ENCODE data around the gene PDCD7.
"Not testable (repeated sequence)": the region's sequence is repeated elsewhere in the genome, so short reads cannot be mapped to it uniquely, and the experiment has no call there.

PDCD7 gene

GRCh38 chr15:65105038-65105437 is 28.6 kb downstream of the PDCD7 start:
- no peak for DNase-seq (ENCODE audit: low spot score)
- in situ Hi-C loops (cut with MboI; ENCODE audit: low sequenced_read_pairs, unreplicated experiment) = no loop called here
- no peak for TF ChIP-seq CTCF (IDR thresholded peaks at IDR 0.05; ENCODE audit: borderline replicate concordance, control extremely low read depth, extremely low read depth, insufficient read depth, missing control alignments)

GRCh38 chr15:65102912-65103311 is 30.7 kb downstream of the PDCD7 start:
- TF ChIP-seq CTCF (IDR thresholded peaks at IDR 0.05; ENCODE audit: borderline replicate concordance, control extremely low read depth, extremely low read depth, insufficient read depth, missing control alignments) = no peak
- in situ Hi-C loops (cut with MboI; ENCODE audit: low sequenced_read_pairs, unreplicated experiment) = no loop called here
- DNase-seq (ENCODE audit: low spot score) = no peak

- DNase-seq (ENCODE audit: low spot score) = no peak
- TF ChIP-seq CTCF (IDR thresholded peaks at IDR 0.05; ENCODE audit: borderline replicate concordance, control extremely low read depth, extremely low read depth, insufficient read depth, missing control alignments) = no peak
- in situ Hi-C loops (cut with MboI; ENCODE audit: low sequenced_read_pairs, unreplicated experiment) = no loop called here
These were observed 31.5 kb downstream of the PDCD7 start for GRCh38 chr15:65101891-65102708.

- in situ Hi-C loops (cut with MboI; ENCODE audit: low sequenced_read_pairs, unreplicated experiment) = no loop called here
- DNase-seq (ENCODE audit: low spot score) = peak; percentile 73
- TF ChIP-seq CTCF (IDR thresholded peaks at IDR 0.05; ENCODE audit: borderline replicate concordance, control extremely low read depth, extremely low read depth, insufficient read depth, missing control alignments) = peak; percentile 43
These were observed 32.2 kb downstream of the PDCD7 start for GRCh38 chr15:65101411-65101890.

- no peak for TF ChIP-seq CTCF (IDR thresholded peaks at IDR 0.05; ENCODE audit: borderline replicate concordance, control extremely low read depth, extremely low read depth, insufficient read depth, missing control alignments)
- DNase-seq (ENCODE audit: low spot score) = no peak
- in situ Hi-C loops (cut with MboI; ENCODE audit: low sequenced_read_pairs, unreplicated experiment) = no loop called here
These were observed 33.2 kb downstream of the PDCD7 start for GRCh38 chr15:65100442-65100841.

- in situ Hi-C loops (cut with MboI; ENCODE audit: low sequenced_read_pairs, unreplicated experiment); DNase-seq (ENCODE audit: low spot score): not testable (repeated sequence)
These were observed 33.8 kb downstream of the PDCD7 start for GRCh38 chr15:65099801-65100200.

GRCh38 chr15:65099336-65099735 is 34.3 kb downstream of the PDCD7 start:
- TF ChIP-seq CTCF (IDR thresholded peaks at IDR 0.05; ENCODE audit: borderline replicate concordance, control extremely low read depth, extremely low read depth, insufficient read depth, missing control alignments) = no peak
- DNase-seq (ENCODE audit: low spot score) = no peak
- in situ Hi-C loops (cut with MboI; ENCODE audit: low sequenced_read_pairs, unreplicated experiment) = no loop called here

Data from GM13976 (cell line).